Measurements from ENCODE around the gene MTUS2.

Gene MTUS2

DNA sequence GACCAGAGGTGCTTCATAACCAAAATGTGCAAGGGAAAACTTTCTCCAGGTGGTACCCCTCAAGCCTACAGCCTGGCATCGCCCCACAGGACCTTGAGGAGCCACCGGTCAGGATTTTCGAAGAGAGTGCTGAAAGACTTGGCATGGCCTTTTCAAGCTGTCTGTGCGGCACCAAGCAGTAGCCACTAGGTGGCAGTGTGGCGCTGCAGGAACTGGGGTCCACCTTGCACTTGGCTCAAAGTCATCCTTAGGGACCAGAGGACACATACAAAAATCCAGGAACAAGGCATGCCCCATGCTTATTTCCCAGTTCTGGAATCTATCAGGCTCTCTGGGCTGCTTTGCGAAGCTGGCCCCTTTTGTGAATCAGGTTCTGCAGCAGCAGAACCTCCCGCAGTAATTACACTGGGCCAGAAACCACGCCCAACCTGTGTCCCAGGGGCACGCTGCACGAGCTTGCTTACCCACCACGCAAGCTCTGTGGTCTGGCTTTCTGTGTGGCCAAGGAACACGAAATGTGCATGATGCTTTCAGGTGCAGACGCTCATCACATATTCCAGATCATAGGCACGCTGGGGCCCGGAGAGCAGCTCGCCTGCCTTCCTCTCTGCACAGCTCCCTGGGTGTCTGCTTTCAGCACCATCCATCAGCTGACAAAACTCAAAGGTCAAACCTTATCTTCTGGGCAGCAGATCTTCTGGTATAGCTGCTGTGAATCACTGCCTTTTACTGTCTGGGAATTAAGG is 688.2 kb downstream of the MTUS2 start:
- DNase-seq (ENCODE audit: low read depth), result peak; percentile 47

DNA sequence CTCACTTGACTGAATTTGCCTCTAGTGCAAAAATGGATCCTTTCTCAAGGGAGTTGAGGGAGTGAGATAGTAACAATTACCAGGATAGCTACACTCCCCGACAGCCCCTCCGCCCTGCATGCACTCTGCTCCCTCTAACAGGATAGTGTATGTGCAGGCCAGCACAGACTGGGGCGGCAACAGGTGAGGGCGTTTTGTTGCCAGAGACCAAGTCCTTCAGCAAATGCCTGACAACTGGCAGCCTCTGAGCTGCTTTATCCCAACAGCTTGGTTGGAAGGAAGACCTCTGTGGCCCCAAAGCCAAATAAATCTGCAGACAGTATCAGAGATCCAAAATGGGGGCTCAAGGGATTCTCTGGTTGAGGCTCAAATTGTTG is 688.7 kb downstream of the MTUS2 start:
- DNase-seq (ENCODE audit: low read depth), result no peak

GRCh38 chr13:29509999-29510589 is 690.0 kb downstream of the MTUS2 start:
- no peak for DNase-seq (ENCODE audit: low read depth)

- DNase-seq (ENCODE audit: low read depth), result no peak
Observed at GRCh38 chr13:29510651-29511084, 690.5 kb downstream of the MTUS2 start.

- no peak for DNase-seq (ENCODE audit: low read depth)
Observed at GRCh38 chr13:29511106-29511796, 691.1 kb downstream of the MTUS2 start.

GRCh38 chr13:29511980-29512379 is 691.8 kb downstream of the MTUS2 start:
- no peak for DNase-seq (ENCODE audit: low read depth)

DNA sequence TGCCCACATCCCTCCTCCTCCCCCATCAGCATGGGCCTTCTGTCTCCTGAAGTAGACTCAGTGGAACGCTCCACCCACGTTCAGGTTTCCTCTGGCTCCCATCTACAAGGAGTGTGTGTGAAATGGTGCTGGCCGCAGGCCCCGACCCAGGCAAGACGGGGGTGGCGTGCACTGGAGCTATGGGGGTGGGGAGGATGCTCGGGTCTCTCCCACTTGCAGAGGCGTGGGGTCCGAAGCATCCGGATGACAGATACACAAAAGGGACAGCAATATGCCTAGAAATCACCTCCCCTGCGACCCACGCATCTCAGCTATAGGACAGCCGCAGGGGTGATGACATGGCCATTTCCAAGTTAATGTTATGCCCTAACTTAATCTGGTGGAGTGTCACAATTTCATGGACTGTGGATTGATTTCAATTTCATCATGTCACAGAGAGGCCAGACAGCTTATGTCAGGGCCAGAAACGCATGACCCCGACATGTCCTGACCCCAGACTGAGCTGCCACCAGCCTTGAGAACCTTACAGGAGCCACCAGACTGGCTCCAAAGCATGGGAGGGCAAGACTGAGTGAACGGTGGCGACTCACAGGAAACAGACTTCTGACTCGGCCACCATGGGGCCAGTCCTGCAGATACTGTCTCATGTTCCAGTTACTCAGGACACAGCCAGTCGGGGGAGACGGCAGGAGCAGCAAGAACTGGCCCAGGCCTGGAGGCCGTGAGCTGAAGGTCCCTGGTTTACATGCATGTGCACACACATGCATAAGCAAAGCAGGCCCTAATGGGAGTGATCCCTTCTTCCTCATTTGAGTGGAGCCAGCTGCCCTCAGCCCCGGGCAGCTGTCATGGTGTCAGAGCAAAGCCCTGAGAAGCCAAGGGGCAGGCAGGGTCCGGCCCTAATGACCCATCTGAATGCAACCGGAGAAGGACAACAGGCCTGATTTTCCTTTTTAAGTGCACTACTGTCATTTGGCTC is 693.2 kb downstream of the MTUS2 start:
- no peak for DNase-seq (ENCODE audit: low read depth)

DNA sequence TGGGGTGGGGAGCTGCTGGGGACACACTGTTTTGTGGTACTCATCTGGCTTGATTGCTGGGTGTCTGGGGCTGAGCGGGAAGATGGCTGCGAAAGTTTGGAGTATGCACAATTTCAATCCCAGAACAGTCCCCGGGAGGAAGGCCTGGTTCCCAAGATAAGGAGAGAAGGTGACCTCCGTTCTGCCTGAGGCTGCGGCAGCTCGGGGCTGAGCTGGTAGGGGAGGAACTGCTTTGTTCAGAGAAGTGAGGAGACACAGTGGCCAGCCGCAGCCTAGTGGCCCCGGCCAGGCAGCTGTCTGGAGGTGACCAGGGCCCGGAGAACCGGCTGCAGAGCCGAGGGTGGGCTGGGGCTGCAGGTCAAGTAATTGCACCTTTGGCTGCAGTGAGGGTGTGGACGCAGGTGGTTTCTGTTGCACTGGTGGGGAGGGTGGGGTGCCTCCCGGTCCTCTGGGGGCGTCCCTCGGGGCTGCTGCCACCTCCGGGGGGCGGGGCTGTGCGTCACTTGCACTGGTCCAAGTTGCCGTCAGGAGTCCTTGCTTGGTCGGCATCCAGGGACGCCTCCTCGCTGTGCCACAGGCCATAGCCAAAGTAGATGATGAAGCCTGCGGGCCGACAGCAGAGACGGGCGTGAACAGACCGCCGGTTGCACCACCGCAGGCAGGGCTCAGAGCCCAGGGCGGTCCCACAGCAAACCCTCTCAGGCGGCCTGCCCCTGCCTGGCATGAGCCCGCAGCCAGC is 694.0 kb downstream of the MTUS2 start:
- DNase-seq (ENCODE audit: low read depth), result no peak

- no peak for DNase-seq (ENCODE audit: low read depth)
Observed at GRCh38 chr13:29514720-29515310, 694.7 kb downstream of the MTUS2 start.

DNA sequence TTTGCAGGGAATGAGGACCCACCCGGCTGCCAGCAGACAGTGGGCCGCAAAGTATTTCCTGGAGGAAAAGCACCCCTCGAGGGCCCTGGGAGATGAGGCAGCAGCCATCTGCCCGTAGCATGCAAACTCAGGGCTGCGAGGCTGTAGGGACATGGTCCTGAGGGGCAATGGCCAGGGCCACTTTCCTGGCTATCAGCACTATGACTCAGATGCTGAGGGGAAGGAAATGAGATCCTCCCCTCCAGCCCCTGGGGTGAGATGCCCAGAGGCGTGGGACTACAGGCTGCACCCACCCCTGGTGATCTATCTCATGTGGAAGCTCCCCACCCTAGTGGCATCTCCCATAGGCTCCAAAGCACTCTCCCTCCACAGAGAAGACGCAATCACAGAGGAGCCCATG is 695.2 kb downstream of the MTUS2 start:
- DNase-seq (ENCODE audit: low read depth), result no peak

DNA sequence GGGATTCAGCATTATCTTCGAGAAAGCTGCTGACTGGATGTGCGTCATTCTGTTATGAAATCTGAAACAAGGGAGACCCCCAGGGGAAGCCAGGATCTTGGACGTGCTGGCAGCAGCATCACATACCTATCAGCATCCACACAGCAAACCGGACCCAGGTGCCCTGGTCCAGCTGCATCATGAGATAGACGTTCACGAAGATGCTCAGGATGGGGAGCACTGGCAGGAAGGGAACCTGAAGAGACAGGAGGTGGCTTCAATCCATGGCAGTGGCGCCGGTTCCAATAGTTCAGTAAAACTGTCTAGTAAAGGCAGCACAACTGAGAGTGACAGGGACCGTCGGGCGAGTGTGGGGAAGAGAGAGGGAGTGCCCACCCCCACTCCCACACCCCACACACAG is 695.9 kb downstream of the MTUS2 start:
- no peak for DNase-seq (ENCODE audit: low read depth)

- DNase-seq (ENCODE audit: low read depth), result no peak
Observed at GRCh38 chr13:29516880-29517279, 696.7 kb downstream of the MTUS2 start.

DNA sequence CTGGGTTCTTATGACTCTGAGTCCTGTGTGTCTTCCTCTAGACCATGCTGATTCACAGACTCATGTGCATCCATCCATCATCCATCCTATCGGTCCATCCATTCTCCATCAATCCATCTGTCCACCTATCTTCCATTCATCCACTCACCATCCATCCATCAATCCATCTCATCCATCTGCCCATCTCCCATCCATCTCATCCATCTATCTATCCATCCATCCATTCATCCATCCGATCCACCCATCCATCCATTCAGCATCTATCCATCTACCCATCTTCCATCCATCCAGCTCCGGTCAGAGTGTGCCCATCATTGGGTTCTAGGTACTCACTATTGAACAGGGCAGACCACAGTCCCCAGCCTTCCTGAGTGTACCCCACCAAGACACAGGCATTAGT is 699.8 kb downstream of the MTUS2 start:
- no peak for DNase-seq (ENCODE audit: low read depth)

DNA sequence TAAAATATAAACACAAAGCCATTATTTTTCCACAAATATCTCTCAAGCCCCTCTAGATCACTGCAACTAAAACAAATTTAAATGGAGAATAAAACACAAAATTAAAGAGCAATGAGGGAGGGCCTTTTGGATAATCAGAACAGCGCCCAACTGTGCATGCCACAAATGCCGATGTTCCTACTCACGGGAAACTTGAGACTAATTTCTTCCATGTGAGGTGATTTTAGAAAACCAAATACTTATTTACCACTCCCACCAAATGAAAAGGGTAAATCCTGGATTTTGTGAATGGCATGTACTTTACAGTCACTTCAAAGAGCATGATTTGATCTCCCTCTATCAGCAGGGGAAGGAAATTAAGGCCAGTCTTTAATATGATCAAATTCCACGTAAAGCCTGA is 700.5 kb downstream of the MTUS2 start:
- DNase-seq (ENCODE audit: low read depth), result no peak

DNA sequence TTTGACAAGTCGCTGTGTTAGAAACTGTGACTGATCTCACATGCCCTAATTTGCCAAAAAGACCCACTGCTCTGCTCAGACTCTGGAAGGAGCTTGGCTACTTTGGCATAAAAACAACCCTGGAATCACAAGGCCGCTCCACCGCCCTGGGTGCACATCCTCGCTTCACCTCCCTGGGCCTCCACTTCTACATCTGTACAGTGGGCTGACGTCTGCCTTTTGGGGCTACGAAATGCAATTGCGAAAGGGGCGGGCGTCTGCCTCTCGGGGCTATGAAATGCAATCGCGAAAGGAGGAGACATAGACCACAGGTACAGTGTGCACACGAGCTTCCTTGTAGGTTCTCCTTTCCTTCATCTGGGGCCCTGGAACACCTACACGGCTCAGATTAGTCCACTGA is 701.2 kb downstream of the MTUS2 start:
- DNase-seq (ENCODE audit: low read depth), result no peak

GRCh38 chr13:29522044-29522685 is 702.0 kb downstream of the MTUS2 start:
- DNase-seq (ENCODE audit: low read depth), result no peak

DNA sequence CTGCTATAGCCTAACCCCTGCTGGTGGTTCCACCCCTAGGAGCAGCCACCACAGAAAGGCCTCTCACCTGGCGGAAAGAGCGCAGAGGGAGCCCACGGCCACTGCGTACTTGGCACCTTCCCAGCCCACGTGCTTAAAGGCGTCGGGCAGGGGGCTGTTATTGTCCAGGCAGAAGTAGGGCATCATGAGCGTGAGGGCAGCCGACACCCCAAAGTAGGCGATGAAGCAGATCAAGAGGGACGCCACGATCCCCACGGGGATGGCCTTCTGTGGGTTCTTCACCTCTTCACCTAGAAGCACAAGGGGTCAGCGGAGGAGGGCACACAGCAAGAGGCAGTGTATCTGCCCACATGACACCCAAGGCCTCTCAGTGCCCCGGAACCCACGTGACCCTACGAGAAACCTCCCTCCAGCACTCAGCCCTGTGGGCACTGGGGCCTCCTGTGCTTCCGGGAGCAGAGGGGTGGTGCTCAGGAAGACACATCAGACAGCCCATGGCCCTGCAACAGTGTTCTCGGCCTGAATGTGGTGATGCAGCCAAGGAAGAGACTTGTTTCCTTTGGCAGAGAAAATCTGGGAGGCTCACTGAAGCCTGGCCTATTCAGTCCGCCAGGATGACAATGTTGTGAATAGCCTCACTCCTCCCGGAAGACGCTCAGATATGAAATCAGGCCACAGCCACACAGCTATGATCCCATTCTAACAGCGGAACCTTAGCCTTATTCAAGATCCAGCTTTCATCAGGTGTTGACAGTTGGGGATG is 703.2 kb downstream of the MTUS2 start:
- DNase-seq (ENCODE audit: low read depth), result no peak

DNA sequence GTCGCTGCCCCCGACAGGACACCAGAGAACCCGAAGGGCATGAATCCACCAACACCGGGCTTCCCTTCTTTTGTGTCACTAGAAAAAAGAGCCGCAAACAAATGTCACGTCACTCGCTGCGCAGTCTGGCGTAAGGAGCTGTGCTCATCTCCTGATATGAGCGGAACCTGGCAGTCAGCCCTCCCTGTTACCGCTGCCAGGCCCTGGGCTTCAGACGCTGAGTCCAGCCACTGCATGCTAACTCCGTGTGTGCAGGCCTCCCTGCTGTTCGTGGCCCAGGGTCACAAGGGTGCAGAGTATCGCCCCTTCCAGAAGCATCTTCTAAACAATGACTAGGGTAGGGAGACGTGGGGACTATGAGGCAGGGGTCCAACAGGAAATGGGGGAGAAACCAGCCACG is 704.0 kb downstream of the MTUS2 start:
- no peak for DNase-seq (ENCODE audit: low read depth)

DNA sequence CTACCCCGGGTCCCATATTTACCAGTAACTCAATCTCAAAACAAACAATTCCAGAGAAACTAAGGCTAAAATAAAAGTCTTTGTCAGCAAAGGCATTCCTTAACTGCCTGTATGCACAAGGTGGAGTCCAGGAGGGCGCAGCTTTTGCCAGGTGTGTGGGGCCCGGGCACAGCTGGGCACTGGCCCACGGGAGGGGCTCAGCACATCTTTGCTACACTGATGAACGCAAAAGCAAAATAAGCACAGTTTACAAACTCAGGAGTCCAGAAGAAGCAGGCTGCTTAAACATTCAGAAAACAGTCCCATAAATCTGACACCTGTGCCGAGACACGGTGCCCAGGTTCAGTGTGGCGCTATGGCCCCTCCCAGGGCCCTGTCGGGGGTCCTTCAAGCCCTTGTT is 704.5 kb downstream of the MTUS2 start:
- DNase-seq (ENCODE audit: low read depth), result no peak

DNA sequence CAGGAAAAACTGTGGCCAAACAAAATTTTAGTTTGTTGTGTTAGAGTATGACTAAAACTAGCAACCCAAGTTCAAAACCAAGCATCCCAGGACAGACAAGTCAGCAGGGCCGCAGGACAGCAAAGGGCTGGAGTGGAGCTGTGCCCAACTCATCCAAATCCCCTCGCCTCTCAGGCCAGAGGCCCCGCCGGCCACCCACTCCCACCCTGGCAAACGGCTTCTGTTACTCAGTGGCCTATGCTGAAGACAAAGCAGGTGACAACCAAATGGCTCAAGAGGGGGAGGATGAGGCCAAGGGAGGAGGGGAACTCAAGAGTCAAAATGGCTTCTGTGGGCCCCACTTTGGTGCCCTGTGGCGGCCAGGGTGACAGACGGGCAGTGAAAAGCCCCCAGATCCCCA is 705.6 kb downstream of the MTUS2 start:
- no peak for DNase-seq (ENCODE audit: low read depth)
